Measurements from ENCODE around the gene ZNF630.
"Not testable (repeated sequence)": the region's sequence is repeated elsewhere in the genome, so short reads cannot be mapped to it uniquely, and the experiment has no call there.

Gene ZNF630

DNA sequence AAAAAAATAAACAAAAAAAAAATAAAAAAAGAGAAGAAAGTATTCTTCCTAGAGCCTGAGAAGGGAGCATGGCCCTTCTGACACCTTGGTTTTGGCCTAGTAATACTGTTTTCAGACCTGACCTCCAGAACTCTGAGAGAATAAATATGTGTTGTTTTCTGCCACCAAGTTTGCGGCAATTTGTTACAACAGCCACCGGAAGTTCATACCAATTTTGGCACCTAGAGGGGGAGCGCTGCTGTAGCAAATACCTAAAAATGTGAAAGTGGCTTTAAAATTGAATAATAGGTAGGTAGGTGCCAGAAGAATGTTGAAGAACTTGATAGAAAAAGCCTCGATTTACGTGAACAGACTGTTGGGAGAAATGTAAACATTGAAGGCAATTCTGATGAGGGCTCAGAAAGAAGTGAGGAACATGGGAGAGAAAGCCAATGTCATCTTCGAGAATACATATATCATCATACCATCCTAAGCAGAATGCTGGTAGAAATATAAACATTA lies 31.5 kb upstream of the ZNF630 start:
- no peak for ATAC-seq
- no peak for TF ChIP-seq ZFP30 (CRISPR knock-in tag; IDR thresholded peaks at IDR 0.05)
- no peak for TF ChIP-seq TSHZ2 (CRISPR knock-in tag; IDR thresholded peaks at IDR 0.05)
- TF ChIP-seq, protein P1, sequence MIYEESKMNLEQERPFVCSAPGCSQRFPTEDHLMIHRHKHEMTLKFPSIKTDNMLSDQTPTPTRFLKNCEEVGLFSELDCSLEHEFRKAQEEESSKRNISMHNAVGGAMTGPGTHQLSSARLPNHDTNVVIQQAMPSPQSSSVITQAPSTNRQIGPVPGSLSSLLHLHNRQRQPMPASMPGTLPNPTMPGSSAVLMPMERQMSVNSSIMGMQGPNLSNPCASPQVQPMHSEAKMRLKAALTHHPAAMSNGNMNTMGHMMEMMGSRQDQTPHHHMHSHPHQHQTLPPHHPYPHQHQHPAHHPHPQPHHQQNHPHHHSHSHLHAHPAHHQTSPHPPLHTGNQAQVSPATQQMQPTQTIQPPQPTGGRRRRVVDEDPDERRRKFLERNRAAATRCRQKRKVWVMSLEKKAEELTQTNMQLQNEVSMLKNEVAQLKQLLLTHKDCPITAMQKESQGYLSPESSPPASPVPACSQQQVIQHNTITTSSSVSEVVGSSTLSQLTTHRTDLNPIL (CRISPR knock-in tag; IDR thresholded peaks at IDR 0.05; ENCODE audit: low read depth): no peak
- TF ChIP-seq ZNF565 (CRISPR knock-in tag; conservative IDR thresholded peaks at IDR 0.05; ENCODE audit: low read depth): no peak
- no peak for TF ChIP-seq TCF4 (CRISPR knock-in tag; IDR thresholded peaks at IDR 0.05; ENCODE audit: borderline replicate concordance)
- TF ChIP-seq BACH2 (CRISPR knock-in tag; IDR thresholded peaks at IDR 0.05; ENCODE audit: borderline replicate concordance): no peak
- TF ChIP-seq GLIS3 (CRISPR knock-in tag; IDR thresholded peaks at IDR 0.05): no peak
- TF ChIP-seq ZNF8 (CRISPR knock-in tag; IDR thresholded peaks at IDR 0.05): no peak
- no peak for TF ChIP-seq SNAI2 (CRISPR knock-in tag; IDR thresholded peaks at IDR 0.05)
- no peak for TF ChIP-seq CSRNP3 (CRISPR knock-in tag; IDR thresholded peaks at IDR 0.05)
- no peak for TF ChIP-seq ISL1 (CRISPR knock-in tag; IDR thresholded peaks at IDR 0.05)
- TF ChIP-seq ZC3H10 (CRISPR knock-in tag; IDR thresholded peaks at IDR 0.05): no peak
- TF ChIP-seq PPARA (CRISPR knock-in tag; IDR thresholded peaks at IDR 0.05; ENCODE audit: borderline replicate concordance): no peak
- TF ChIP-seq, protein P2, sequence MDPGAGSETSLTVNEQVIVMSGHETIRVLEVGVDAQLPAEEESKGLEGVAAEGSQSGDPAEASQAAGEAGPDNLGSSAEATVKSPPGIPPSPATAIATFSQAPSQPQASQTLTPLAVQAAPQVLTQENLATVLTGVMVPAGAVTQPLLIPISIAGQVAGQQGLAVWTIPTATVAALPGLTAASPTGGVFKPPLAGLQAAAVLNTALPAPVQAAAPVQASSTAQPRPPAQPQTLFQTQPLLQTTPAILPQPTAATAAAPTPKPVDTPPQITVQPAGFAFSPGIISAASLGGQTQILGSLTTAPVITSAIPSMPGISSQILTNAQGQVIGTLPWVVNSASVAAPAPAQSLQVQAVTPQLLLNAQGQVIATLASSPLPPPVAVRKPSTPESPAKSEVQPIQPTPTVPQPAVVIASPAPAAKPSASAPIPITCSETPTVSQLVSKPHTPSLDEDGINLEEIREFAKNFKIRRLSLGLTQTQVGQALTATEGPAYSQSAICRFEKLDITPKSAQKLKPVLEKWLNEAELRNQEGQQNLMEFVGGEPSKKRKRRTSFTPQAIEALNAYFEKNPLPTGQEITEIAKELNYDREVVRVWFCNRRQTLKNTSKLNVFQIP (CRISPR knock-in tag; IDR thresholded peaks at IDR 0.05; ENCODE audit: borderline replicate concordance, low read depth): no peak
- TF ChIP-seq ZFP3 (CRISPR knock-in tag; IDR thresholded peaks at IDR 0.05): no peak
- TF ChIP-seq OSR1 (CRISPR knock-in tag; IDR thresholded peaks at IDR 0.05): no peak
- TF ChIP-seq ARNTL (CRISPR knock-in tag; IDR thresholded peaks at IDR 0.05; ENCODE audit: borderline replicate concordance, low read depth): no peak
- TF ChIP-seq TOX (CRISPR knock-in tag; IDR thresholded peaks at IDR 0.05; ENCODE audit: borderline replicate concordance): no peak

GRCh38 chrX:48101443-48101842 lies 30.0 kb upstream of the ZNF630 start:
- TF ChIP-seq OSR1 (CRISPR knock-in tag; IDR thresholded peaks at IDR 0.05): no peak
- no peak for TF ChIP-seq TSHZ2 (CRISPR knock-in tag; IDR thresholded peaks at IDR 0.05)
- TF ChIP-seq GLIS3 (CRISPR knock-in tag; IDR thresholded peaks at IDR 0.05): no peak
- no peak for TF ChIP-seq RARB (CRISPR knock-in tag; IDR thresholded peaks at IDR 0.05)
- TF ChIP-seq, protein P1 (CRISPR knock-in tag; IDR thresholded peaks at IDR 0.05; ENCODE audit: low read depth): no peak
- TF ChIP-seq CSRNP3 (CRISPR knock-in tag; IDR thresholded peaks at IDR 0.05): no peak
- TF ChIP-seq ZC3H10 (CRISPR knock-in tag; IDR thresholded peaks at IDR 0.05): no peak
- TF ChIP-seq ESRRG (CRISPR knock-in tag; IDR thresholded peaks at IDR 0.05): no peak
- TF ChIP-seq ZNF8 (CRISPR knock-in tag; IDR thresholded peaks at IDR 0.05): no peak
- no peak for TF ChIP-seq PPARA (CRISPR knock-in tag; IDR thresholded peaks at IDR 0.05; ENCODE audit: borderline replicate concordance)
- TF ChIP-seq ZFP30 (CRISPR knock-in tag; IDR thresholded peaks at IDR 0.05): no peak
- TF ChIP-seq TCF4 (CRISPR knock-in tag; IDR thresholded peaks at IDR 0.05; ENCODE audit: borderline replicate concordance): no peak
- no peak for TF ChIP-seq ARNTL (CRISPR knock-in tag; IDR thresholded peaks at IDR 0.05; ENCODE audit: borderline replicate concordance, low read depth)
- TF ChIP-seq, protein P2 (CRISPR knock-in tag; IDR thresholded peaks at IDR 0.05; ENCODE audit: borderline replicate concordance, low read depth): no peak
- no peak for TF ChIP-seq SNAI2 (CRISPR knock-in tag; IDR thresholded peaks at IDR 0.05)
- no peak for TF ChIP-seq ISL1 (CRISPR knock-in tag; IDR thresholded peaks at IDR 0.05)
- TF ChIP-seq ZNF565 (CRISPR knock-in tag; conservative IDR thresholded peaks at IDR 0.05; ENCODE audit: low read depth): no peak
- TF ChIP-seq TOX (CRISPR knock-in tag; IDR thresholded peaks at IDR 0.05; ENCODE audit: borderline replicate concordance): no peak
- no peak for ATAC-seq

DNA sequence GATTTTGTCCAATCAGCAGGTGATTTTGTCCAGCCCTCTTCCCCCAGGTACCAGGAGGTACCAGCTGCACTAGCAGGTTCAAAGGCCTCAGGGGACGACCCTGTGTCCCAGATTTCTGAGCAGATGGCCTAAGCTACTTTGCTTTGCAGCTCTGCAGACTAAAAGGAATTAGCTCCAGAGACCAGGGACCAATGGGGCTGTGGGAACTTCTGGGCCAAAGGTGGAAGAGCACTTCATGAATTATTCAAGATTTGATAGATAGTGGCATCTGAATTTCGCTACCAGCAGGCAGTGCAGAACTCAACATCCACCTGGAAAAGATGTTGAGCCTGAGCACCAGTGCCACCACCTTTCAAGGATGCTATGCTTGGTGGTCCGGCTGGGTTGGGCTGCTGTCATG lies 21.1 kb upstream of the ZNF630 start:
- ATAC-seq: not testable (repeated sequence)

All from SK-N-SH treated with all-trans-retinoic acid at 6 μM for 48 hours (cell line).